GM12878 (cell line): ENCODE data around the gene MZT2A.

Experiments
- ATF7 ChIP-seq: fragments of 450-650 bp; IDR thresholded peaks from 2 replicates; pipeline ENCODE4 v1.6.1; 2016; ENCODE audit warnings: low read depth, mild to moderate bottlenecking
- CREB1 ChIP-seq: IDR thresholded peaks from 2 replicates; pipeline ENCODE4 v1.6.1; 2012; ENCODE audit warnings: low read depth, mild to moderate bottlenecking, inconsistent platforms
- CTCF ChIP-seq, 3 experiments: IDR thresholded peaks in 2 of 3; conservative IDR thresholded peaks in 1 of 3; 2 replicates each; pipeline ENCODE4 v1.5.1; 2011; ENCODE audit warnings: low read depth in 3 of 3, low read length in 3 of 3, mild to moderate bottlenecking in 3 of 3, control low read depth in 2 of 3, moderate library complexity in 2 of 3, inconsistent platforms in 1 of 3, mixed read lengths in 1 of 3; ENCODE audit not compliant: control insufficient read depth in 2 of 3, insufficient read depth in 1 of 3; ENCODE audit errors: extremely low read depth in 1 of 3
- POLR2A ChIP-seq: IDR thresholded peaks from 2 replicates; pipeline ENCODE4 v1.6.1; 2011; ENCODE audit warnings: low read depth, mild to moderate bottlenecking, low read length
- RAD21 ChIP-seq: IDR thresholded peaks from 2 replicates; pipeline ENCODE4 v1.6.1; 2011; ENCODE audit warnings: mild to moderate bottlenecking, low read depth, low read length, moderate library complexity; ENCODE audit not compliant: insufficient read depth
- ZNF274 ChIP-seq: IDR thresholded peaks from one replicate; pipeline ENCODE4 v1.8.0; 2011; ENCODE audit not compliant: insufficient read length, insufficient read depth
- ZNF384 ChIP-seq: IDR thresholded peaks from 2 replicates; pipeline ENCODE4 v1.6.1; 2012; ENCODE audit warnings: low read depth, mild to moderate bottlenecking, low read length, improper control_type of control experiment, borderline replicate concordance
- TF ChIP-seq, protein P1 (sequence below): IDR thresholded peaks from 2 replicates; pipeline ENCODE4 v1.6.1; 2012; ENCODE audit warnings: low read depth, low read length, improper control_type of control experiment

- TF ChIP-seq POLR2A: no peak
- no peak for TF ChIP-seq CTCF (IDR thresholded peaks at IDR 0.05 in 2 of 3, conservative IDR thresholded peaks at IDR 0.05 in 1 of 3; ENCODE audit: control insufficient read depth in 2 of 3, extremely low read depth in 1 of 3, insufficient read depth in 1 of 3, low read depth in 3 of 3, low read length in 3 of 3)
- TF ChIP-seq ZNF274: no peak
- TF ChIP-seq ATF7: no peak
- no peak for TF ChIP-seq CREB1
- TF ChIP-seq ZNF384: no peak
- no peak for TF ChIP-seq RAD21
- TF ChIP-seq, protein P1, sequence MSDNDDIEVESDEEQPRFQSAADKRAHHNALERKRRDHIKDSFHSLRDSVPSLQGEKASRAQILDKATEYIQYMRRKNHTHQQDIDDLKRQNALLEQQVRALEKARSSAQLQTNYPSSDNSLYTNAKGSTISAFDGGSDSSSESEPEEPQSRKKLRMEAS: no peak
Observed at GRCh38 chr2:131535526-131535925, 43.3 kb upstream of the MZT2A start.
